Endothelial cell (in vitro differentiated cells): ENCODE results near the gene CEBPB. TPM values are rescaled to one million over a fixed set of nuclear protein-coding genes. Genes with fewer than 3 reads are reported as not detected.
"Not testable (repeated sequence)": the region's sequence is repeated elsewhere in the genome, so short reads cannot be mapped to it uniquely, and the experiment has no call there.

Source experiments
- DNase-seq: peaks from one replicate; pipeline ENCODE4 v3.0.0; 2021; ENCODE audit warnings: low spot score
- H3K27ac Mint-ChIP-seq: one replicate; pipeline ENCODE4 v1.8.0; 2021; ENCODE audit warnings: mixed read lengths, inconsistent platforms; ENCODE audit not compliant: unreplicated experiment
- H3K27me3 Mint-ChIP-seq: one replicate; pipeline ENCODE4 v1.8.0; 2021; ENCODE audit warnings: mild to moderate bottlenecking, moderate library complexity, mixed read lengths, inconsistent platforms; ENCODE audit not compliant: unreplicated experiment
- H3K36me3 Mint-ChIP-seq: one replicate; pipeline ENCODE4 v1.8.0; 2021; ENCODE audit warnings: mild to moderate bottlenecking, low read depth, mixed read lengths, inconsistent platforms; ENCODE audit not compliant: unreplicated experiment
- H3K4me1 Mint-ChIP-seq: one replicate; pipeline ENCODE4 v1.8.0; 2021; ENCODE audit warnings: mild to moderate bottlenecking, mixed read lengths, inconsistent platforms; ENCODE audit not compliant: unreplicated experiment
- H3K4me3 Mint-ChIP-seq: one replicate; pipeline ENCODE4 v1.8.0; 2021; ENCODE audit warnings: mild to moderate bottlenecking, mixed read lengths, inconsistent platforms; ENCODE audit not compliant: unreplicated experiment
- H3K9me3 Mint-ChIP-seq: one replicate; pipeline ENCODE4 v1.8.0; 2021; ENCODE audit warnings: mixed read lengths, inconsistent platforms; ENCODE audit not compliant: unreplicated experiment
- total RNA-seq: library from RNA; stranded (reverse); fragmentation: NEBNext Ultra II Directional; extraction: Animal tissue kit (Norgen Biotek cat#: 25700); gene quantifications from one replicate; pipeline ENCODE4 v1.2.1, GENCODE V29; 2021; ENCODE audit not compliant: unreplicated experiment
- TF ChIP-seq, protein P1 (sequence below): fragments of 200-600 bp; sonication (generic); IDR thresholded peaks from one replicate; pipeline ENCODE4 v1.5.0; 2021; ENCODE audit warnings: antibody characterized with exemption; ENCODE audit not compliant: unreplicated experiment

Gene CEBPB
- total RNA-seq, 1 donor from 2014 or later = 28.1 TPM

DNA sequence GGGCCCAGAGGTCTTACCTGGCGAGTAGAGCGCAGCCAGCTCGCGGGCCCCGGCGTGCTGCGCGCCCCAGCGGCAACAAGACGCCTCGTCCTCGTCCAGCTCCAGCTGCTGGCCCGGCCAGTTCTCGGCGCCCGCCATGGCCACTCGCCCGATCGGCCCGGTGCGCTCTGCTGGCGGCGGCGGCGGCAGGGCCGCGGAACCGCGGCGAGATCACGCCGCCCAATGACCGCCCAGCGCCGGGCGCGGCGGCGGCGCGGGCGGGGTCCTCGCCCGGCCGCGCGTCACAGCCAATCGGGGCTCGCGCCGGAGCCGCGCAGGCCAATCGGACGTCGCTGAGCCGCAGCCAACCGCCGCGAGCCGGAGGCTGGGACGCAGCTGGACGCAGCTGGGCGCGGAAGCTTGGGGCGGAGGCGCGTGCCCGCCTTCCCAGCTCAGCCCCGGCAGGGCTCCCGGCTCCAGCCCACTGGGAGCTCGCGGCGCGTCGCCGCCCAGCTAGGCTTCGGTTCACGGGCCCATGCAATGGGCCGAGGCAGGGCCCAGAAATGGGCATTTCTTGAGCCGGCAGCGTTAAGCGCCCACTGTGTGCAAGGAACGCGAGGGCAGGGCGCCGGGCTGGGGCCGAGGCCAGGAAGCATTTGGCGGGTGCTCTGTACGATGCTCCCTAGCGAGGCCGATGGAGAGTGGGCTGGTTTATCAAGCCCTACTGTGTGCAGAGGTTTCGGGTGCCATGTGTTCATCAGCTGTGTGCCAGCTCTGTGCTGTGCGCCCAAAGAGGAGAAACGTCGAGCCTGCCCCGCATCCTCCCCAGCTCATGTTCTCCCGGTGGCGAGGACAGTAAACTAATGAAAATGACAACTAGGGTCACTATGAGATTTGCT is 36.9 kb upstream of the CEBPB start, which contains the start of gene PEDS1:
Gene PEDS1 (minus strand): TSS at position 224 of the 878 bp plus-strand sequence. CDS start 86 bp downstream, at position 138.
- Mint-ChIP-seq H3K4me3 (peak within 1 kb of the TSS; percentile 94), H3K36me3 (peaks cover 10% of the 10 kb centered on the region), H3K9me3 (no peaks in the 10 kb centered on the region), H3K27ac (peak within 1 kb of the TSS; percentile 80), H3K4me1 (peaks cover 36% of the 10 kb centered on the region), H3K27me3 (peaks cover 10% of the 10 kb centered on the region)
- TF ChIP-seq, protein P1, sequence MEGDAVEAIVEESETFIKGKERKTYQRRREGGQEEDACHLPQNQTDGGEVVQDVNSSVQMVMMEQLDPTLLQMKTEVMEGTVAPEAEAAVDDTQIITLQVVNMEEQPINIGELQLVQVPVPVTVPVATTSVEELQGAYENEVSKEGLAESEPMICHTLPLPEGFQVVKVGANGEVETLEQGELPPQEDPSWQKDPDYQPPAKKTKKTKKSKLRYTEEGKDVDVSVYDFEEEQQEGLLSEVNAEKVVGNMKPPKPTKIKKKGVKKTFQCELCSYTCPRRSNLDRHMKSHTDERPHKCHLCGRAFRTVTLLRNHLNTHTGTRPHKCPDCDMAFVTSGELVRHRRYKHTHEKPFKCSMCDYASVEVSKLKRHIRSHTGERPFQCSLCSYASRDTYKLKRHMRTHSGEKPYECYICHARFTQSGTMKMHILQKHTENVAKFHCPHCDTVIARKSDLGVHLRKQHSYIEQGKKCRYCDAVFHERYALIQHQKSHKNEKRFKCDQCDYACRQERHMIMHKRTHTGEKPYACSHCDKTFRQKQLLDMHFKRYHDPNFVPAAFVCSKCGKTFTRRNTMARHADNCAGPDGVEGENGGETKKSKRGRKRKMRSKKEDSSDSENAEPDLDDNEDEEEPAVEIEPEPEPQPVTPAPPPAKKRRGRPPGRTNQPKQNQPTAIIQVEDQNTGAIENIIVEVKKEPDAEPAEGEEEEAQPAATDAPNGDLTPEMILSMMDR = no peak
- DNase-seq = peak; percentile 89

DNA sequence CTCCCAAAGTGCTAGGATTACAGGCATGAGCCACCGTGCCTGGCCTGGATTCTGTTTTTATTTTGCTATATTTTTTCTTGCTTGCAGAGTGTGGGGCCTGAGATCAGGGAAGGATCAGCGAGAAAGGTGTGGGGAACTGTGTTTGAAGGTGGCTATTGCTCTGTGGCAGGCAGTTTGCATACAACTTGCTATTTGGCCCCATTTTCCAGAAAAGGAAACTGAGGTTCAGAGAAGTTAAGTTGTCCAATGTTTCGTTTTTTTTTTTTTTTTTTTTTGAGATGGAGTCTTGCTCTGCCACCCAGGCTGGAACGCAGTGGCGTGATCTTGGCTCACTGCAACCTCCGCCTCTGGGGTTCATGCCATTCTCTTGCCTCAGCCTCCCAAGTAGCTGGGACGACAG is 29.1 kb upstream of the CEBPB start:
- H3K27ac Mint-ChIP-seq, H3K4me3 Mint-ChIP-seq, H3K9me3 Mint-ChIP-seq, DNase-seq, H3K27me3 Mint-ChIP-seq, H3K36me3 Mint-ChIP-seq: not testable (repeated sequence)
- H3K4me1 Mint-ChIP-seq = peaks cover 21% of the 10 kb centered on the region

DNA sequence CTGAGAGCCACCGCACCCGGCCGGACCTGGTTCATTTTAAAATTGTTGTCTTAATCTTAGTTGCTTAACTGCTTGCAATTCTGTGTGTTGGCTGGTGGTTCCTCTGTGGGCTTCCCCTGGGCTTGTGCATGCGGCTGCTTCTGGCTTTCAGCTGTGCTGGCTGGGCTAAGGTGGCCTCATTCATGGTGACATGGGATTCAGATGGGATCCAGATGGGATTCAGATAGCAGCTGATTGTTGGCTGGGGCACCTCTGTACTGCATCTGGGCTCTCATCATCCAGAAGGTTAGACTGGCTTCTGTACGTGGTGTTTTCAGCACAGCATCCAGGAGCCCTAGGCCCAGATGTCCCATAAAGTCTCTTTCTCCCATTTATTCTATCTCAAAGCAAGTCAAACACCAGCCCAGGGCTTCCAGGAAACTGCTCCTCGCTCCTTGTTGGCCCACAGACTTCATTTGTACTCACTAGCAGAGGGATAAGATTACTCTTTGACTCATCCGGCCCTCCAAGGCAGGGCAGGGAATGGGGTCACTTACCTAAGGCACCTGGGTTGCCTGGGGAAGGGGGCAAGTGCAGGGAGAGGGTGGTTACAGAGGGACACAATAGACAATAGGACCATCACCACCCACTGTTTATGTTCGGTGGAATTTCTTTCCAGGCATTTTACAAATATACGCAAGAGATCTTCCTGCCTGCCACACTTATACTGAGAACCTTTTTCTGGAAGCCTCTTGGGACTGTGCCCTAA is 26.9 kb upstream of the CEBPB start:
- no peaks in the 10 kb centered on the region for H3K36me3 Mint-ChIP-seq
- TF ChIP-seq, protein P1 = no peak
- H3K4me3 Mint-ChIP-seq = no peak overlapping the region
- no peak for DNase-seq
- no peaks in the 10 kb centered on the region for H3K9me3 Mint-ChIP-seq
- H3K27ac Mint-ChIP-seq = peak overlapping the region; percentile 57
- H3K4me1 Mint-ChIP-seq = peaks cover 21% of the 10 kb centered on the region
- H3K27me3 Mint-ChIP-seq = peaks cover 6% of the 10 kb centered on the region

DNA sequence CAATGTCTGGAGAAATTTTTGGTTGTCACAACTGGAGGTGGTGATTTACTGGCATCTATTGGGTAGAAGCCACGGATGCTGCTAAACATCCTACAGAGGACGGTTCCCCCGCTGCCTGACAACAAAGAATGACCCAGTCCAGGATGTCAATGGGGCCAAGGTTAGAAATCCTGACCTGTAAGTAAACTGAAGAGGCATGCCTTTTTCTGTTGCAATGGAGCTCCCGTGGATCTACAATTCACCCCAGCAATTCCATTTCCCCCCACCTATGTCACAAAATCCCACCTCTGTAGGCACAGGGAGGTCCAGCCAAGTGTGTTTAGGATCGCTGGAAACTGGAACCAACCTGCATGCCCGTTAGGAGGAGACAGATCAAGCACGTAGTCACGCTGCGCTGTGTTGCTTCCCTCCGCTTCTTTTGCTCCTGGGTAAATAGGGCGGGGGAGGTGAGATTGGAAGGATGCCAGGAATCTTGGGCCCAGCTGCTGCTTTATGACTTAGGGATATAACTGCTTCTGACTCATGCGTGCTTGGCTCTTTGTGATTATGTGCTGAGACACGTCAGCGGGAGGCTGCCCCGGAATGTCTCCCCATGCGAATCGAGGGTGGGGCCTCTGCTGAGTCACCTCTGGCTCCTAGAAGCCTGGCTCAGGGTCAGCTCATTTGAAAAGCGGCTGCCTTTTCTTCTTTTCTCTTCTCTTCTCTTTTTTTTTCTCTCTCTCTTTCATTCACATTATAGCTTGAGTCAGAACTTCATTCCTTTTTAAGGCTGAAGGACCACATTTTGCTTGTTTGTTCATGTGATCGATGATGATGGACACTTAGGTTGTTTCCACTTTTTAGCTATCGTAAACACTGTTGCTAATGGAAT is 24.7 kb upstream of the CEBPB start:
- DNase-seq = peak; percentile 61
- Mint-ChIP-seq H3K9me3 (no peaks in the 10 kb centered on the region), H3K27me3 (peaks cover 9% of the 10 kb centered on the region), H3K27ac (peak overlapping the region; percentile 85), H3K36me3 (no peaks in the 10 kb centered on the region), H3K4me1 (peaks cover 21% of the 10 kb centered on the region), H3K4me3 (peak overlapping the region; percentile 34)
- TF ChIP-seq, protein P1 = no peak

DNA sequence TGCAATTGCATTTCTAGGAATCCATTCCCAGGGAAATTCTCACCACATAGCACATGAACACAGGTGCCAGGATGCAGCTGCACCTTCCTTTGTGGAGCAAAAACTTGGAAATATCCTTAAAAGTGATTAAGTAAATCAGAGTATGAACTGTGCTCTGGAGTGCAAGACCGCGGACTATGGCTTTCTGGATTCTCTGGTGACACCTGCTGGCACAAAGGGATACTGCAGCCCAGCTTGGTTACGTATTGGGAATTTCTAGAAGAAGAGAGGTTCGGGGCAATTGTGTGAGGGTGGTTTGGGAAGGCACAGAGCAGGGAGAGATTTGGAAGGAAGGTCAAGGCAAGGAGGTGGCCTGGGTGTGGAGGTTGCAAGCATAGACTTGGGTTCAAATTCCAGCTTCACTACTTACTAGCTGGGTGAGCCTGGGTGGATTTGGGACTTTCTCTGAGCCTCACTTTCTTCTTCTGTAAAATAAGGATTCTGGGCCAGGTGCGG is 21.3 kb upstream of the CEBPB start:
- TF ChIP-seq, protein P1 = peak; percentile 97
- Mint-ChIP-seq H3K9me3 (no peaks in the 10 kb centered on the region), H3K27me3 (peaks cover 13% of the 10 kb centered on the region), H3K27ac (no peak overlapping the region), H3K4me1 (peaks cover 22% of the 10 kb centered on the region), H3K36me3 (no peaks in the 10 kb centered on the region), H3K4me3 (peak overlapping the region; percentile 26)
- peak; percentile 83 for DNase-seq
